Fibroblast of the aortic adventitia (primary cell): ENCODE data around the gene FKBP1A. TPM values are rescaled to one million over a fixed set of nuclear protein-coding genes. Genes with fewer than 3 reads are reported as not detected.

ENCODE experiments used
- DNase-seq: peaks from one replicate; pipeline ENCODE4 v3.0.0-alpha.2; 2010; ENCODE audit warnings: low read depth
- H3K4me3 ChIP-seq: 2 replicates; pipeline ENCODE4 v1.5.1; 2011; ENCODE audit warnings: low read depth, mild to moderate bottlenecking, control low read depth, low read length, moderate library complexity
- CTCF ChIP-seq: IDR thresholded peaks from 2 replicates; pipeline ENCODE4 v1.5.1; 2011; ENCODE audit warnings: mild to moderate bottlenecking, low read length, control low read depth, inconsistent platforms; ENCODE audit not compliant: insufficient read depth
- total RNA-seq: library from RNA; depleted of rRNA; stranded (reverse); fragments of >200 nt; gene quantifications from 2 replicates; pipeline ENCODE4 v1.2.3, GENCODE V29; 2012; ENCODE audit warnings: low replicate concordance

FKBP1A gene
- total RNA-seq, 1 donor = 200 TPM

- peak overlapping the region; percentile 93 for H3K4me3 ChIP-seq
- TF ChIP-seq CTCF = no peak
Measured at GRCh38 chr20:1325173-1326030, 67.5 kb downstream of the FKBP1A start.

DNA sequence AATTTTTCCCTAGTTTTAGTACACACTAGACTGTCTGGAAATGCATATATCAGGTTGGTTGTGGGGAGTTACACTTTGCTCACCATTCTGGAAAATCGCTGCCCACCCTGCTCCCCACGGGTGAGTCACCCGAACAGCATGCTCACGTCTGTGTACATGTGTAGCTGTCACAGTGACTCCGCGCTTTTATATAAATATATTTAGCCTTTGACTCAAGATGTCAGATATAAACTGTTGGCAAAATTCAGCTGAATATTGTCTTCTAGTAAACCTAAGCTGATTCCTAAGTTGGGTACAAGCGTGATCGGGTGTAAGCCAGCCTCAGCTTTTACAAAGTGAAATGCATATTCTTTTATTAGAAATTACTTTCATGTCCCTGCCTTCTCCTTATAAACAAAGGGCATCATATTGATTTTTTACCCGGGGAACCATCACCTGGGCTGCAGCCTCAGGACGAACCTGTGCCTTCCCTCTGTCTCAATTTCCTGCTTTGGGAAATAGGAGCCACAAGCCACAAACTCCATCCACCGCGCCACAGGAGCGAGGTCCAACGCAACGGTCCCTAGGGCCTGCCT is 68.2 kb downstream of the FKBP1A start:
- DNase-seq = peak; percentile 70
- TF ChIP-seq CTCF = no peak
- H3K4me3 ChIP-seq = peak overlapping the region; percentile 93

More at GRCh38 chr20:1325173-1326030, 67.5 kb downstream of the FKBP1A start:
- peak; percentile 97 for DNase-seq

GRCh38 chr20:1323830-1324597 is 68.8 kb downstream of the FKBP1A start:
- TF ChIP-seq CTCF = no peak
- DNase-seq = no peak
- H3K4me3 ChIP-seq = no peak overlapping the region

DNA sequence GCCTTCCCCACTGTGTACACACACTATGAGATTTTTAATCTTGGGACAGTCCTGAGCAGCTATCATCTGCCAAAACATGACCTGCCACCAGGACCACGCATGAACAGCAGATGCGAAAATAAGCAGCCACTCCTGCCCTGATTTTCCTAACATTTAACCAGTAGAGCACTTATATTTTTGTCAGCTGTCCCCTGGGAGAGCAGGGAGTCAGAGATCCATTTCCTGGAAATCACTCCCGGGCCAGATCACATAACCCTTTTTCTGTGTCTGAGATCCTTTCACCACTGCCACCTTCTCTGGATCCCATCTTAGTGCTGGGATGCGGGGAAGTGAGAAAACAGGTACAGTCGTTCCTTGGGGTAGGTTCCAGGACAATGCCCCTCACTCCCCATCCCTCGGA is 69.6 kb downstream of the FKBP1A start:
- no peak for TF ChIP-seq CTCF
- no peak for DNase-seq

DNA sequence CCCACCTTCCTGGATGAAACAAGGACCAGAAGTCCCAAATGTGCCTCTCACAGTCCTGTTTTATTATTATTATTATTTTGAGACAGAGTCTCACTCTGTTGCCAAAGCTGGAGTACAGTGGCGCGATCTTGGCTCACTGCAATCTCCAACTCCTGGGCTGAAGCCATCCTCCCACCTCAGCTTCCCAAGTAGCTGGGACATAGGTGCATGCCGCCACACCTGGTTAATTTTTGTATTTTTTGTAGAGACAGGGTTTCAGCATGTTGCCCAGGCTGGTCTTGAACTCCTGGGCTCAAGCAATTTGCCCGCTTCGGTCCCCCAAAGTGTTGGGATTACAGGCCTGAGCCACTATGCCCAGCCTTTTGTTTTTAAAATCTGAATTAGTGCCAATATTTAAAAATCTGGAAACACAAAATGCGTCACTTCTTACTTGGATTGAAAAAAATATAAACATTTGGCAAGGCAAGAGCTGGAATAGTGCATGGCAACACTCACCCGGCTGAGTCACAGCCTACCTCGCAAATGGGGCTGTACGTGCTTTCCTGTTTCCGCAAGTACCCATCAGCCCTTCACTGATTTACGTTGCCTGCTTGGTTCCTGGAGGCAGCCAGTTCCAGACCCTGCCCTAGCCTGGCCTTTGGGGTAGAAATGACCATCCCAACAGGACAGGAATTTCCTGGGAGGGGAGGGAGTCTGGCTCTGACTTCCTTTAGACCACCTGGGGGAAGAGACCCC is 70.2 kb downstream of the FKBP1A start:
- TF ChIP-seq CTCF = no peak

More for the DNA sequence above, 69.6 kb downstream of the FKBP1A start:
- no peak overlapping the region for H3K4me3 ChIP-seq

GRCh38 chr20:1321654-1321939 is 71.3 kb downstream of the FKBP1A start:
- no peak overlapping the region for H3K4me3 ChIP-seq
- no peak for DNase-seq
- no peak for TF ChIP-seq CTCF

More for the DNA sequence above, 70.2 kb downstream of the FKBP1A start:
- DNase-seq = peak; percentile 96
- H3K4me3 ChIP-seq = no peak overlapping the region
